Fibroblast of lung (primary cell): ENCODE results near the gene CD48. TPM values are rescaled to one million over a fixed set of nuclear protein-coding genes. Genes with fewer than 3 reads are reported as not detected.

Source experiments
- DNase-seq, 2 donors: peaks; one replicate each; pipeline versions ENCODE4 v3.0.0 to v3.0.0-alpha.2; 2010; ENCODE audit warnings: low read depth in 2 of 2
- H2AFZ ChIP-seq: 2 replicates; pipeline ENCODE4 v1.5.1; 2012; ENCODE audit warnings: low read length, control low read depth, inconsistent platforms
- H3K27ac ChIP-seq: 2 replicates; pipeline ENCODE4 v1.5.1; 2011; ENCODE audit warnings: low read length, control low read depth; ENCODE audit not compliant: insufficient read depth
- H3K27me3 ChIP-seq: 2 replicates; pipeline ENCODE4 v1.5.1; 2011; ENCODE audit warnings: mild to moderate bottlenecking, low read length; ENCODE audit not compliant: control insufficient read depth, insufficient read depth
- H3K36me3 ChIP-seq: 2 replicates; pipeline ENCODE4 v1.5.1; 2011; ENCODE audit warnings: low read length; ENCODE audit not compliant: control insufficient read depth, insufficient read depth
- H3K4me1 ChIP-seq: 2 replicates; pipeline ENCODE4 v1.5.1; 2011; ENCODE audit warnings: low read length; ENCODE audit not compliant: control insufficient read depth, insufficient read depth; ENCODE audit errors: extremely low read depth
- H3K4me2 ChIP-seq: 2 replicates; pipeline ENCODE4 v1.5.1; 2011; ENCODE audit warnings: low read length, control low read depth; ENCODE audit not compliant: insufficient read depth; ENCODE audit errors: extremely low read depth
- H3K4me3 ChIP-seq, 4 experiments: fragments of 200-600 bp in 1 of 4; sonication (generic) in 1 of 4; replicated peaks in 1 of 4; 2 replicates each; pipeline ENCODE4 v1.5.1; 2011 to 2016; ENCODE audit warnings: low read length in 4 of 4, low read depth in 3 of 4, mild to moderate bottlenecking in 3 of 4, control low read depth in 2 of 4, inconsistent platforms in 1 of 4, mixed read lengths in 1 of 4; ENCODE audit not compliant: insufficient read depth in 1 of 4; ENCODE audit errors: control extremely low read depth in 1 of 4
- H3K79me2 ChIP-seq: 2 replicates; pipeline ENCODE4 v1.5.1; 2012; ENCODE audit warnings: mild to moderate bottlenecking, low read length, inconsistent platforms; ENCODE audit not compliant: control insufficient read depth, insufficient read depth
- H3K9ac ChIP-seq: 2 replicates; pipeline ENCODE4 v1.5.1; 2011; ENCODE audit warnings: mild to moderate bottlenecking, low read length, control low read depth; ENCODE audit not compliant: insufficient read depth
- H3K9me3 ChIP-seq: 2 replicates; pipeline ENCODE4 v1.5.1; 2012; ENCODE audit warnings: low read depth, low read length; ENCODE audit not compliant: control insufficient read depth, insufficient read depth
- H4K20me1 ChIP-seq: 2 replicates; pipeline ENCODE4 v1.5.1; 2011; ENCODE audit warnings: low read length; ENCODE audit not compliant: control insufficient read depth, insufficient read depth; ENCODE audit errors: extremely low read depth
- CTCF ChIP-seq, 2 donors: IDR thresholded peaks in 1 of 2; conservative IDR thresholded peaks in 1 of 2; 1 replicate in 1 of 2; 2 replicates in 1 of 2; pipeline ENCODE4 v1.5.1; 2011 to 2012; ENCODE audit warnings: low read length in 2 of 2, control low read depth in 1 of 2, inconsistent platforms in 1 of 2, low read depth in 1 of 2, mild to moderate bottlenecking in 1 of 2
- EZH2 ChIP-seq: IDR thresholded peaks from 2 replicates; pipeline ENCODE4 v1.5.1; 2012; ENCODE audit warnings: low read length, control low read depth, mild to moderate bottlenecking; ENCODE audit errors: missing control alignments
- polyA plus RNA-seq, 2 donors: library from polyadenylated mRNA; depleted of rRNA in 1 of 2; stranded (reverse) in 1 of 2; unstranded in 1 of 2; fragments of >200 nt; gene quantifications; 2 replicates each; pipeline ENCODE4 v1.2.1, GENCODE V29; 2011 to 2012; ENCODE audit warnings: missing spikeins in 1 of 2
- total RNA-seq: library from RNA; depleted of rRNA; stranded (reverse); fragments of >200 nt; gene quantifications from 2 replicates; pipeline ENCODE4 v1.2.1, GENCODE V29; 2014

The CD48 gene
- total and polyA plus RNA-seq, 2 donors (not counting 1 experiment from before 2014, with no cell fraction given) = not detected

- DNase-seq = no peak
- no peak for TF ChIP-seq CTCF (conservative IDR thresholded peaks at IDR 0.05 in 1 of 2, IDR thresholded peaks at IDR 0.05 in 1 of 2; ENCODE audit: low read depth in 1 of 2, low read length in 2 of 2)
- no peak for TF ChIP-seq EZH2
- Histone ChIP-seq H3K27me3 (no peaks in the 10 kb centered on the region), H3K27ac (no peak overlapping the region), H3K4me3 (no peak overlapping the region), H3K36me3 (no peaks in the 10 kb centered on the region), H3K9me3 (no peaks in the 10 kb centered on the region), H3K4me2 (no peak overlapping the region), H3K9ac (no peak overlapping the region), H4K20me1 (no peaks in the 10 kb centered on the region), H2AFZ (no peak overlapping the region), H3K4me1 (no peaks in the 10 kb centered on the region), H3K79me2 (no peaks in the 10 kb centered on the region)
Measured at GRCh38 chr1:160669802-160670201, 41.8 kb downstream of the CD48 start.

DNA sequence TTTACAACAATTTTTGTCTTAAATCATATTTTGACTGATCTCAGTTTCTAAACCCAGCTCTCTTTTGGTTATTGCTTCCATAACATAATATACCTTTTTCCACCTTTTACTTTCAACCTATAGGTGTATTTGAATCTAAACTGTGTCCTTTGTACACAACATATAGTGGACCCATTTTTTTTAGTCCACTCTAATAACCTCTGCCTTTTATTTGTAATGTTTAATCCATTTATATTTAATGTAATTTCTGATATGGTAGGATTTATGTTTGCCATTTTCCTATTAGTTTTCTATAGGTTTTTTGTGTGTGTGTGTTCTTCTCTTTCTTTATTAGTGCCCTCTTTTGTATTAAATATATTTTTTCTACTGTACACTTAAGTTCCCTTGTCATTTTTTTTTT, 42.3 kb downstream of the CD48 start:
- H3K4me2 ChIP-seq = no peak overlapping the region
- TF ChIP-seq CTCF (conservative IDR thresholded peaks at IDR 0.05 in 1 of 2, IDR thresholded peaks at IDR 0.05 in 1 of 2; ENCODE audit: low read depth in 1 of 2, low read length in 2 of 2) (no peak), EZH2 (no peak)

DNA sequence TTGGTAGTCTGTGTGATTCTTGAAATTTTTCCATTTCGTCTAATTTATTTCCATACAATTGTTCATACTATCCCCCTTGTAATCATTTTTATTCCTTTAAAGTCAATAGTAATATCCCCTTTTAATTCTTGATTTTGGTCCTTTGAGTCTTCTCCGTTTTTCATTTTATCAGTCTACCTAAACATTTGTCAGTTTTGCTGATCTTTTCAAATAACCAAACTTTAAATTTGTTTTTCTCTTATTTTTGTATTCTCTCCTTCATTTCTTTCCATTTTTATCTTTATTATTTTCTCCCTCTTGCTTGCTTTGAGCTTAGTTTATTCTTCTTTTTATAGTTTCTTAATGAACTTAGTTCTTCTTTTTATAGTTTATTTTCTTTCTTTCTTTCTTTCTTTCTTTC, 43.7 kb downstream of the CD48 start:
- Histone ChIP-seq H3K4me3 (no peak overlapping the region), H3K27ac (no peak overlapping the region), H3K79me2 (no peaks in the 10 kb centered on the region), H4K20me1 (no peaks in the 10 kb centered on the region), H3K4me1 (no peaks in the 10 kb centered on the region), H3K9me3 (no peaks in the 10 kb centered on the region), H2AFZ (no peak overlapping the region), H3K9ac (no peak overlapping the region), H3K27me3 (no peaks in the 10 kb centered on the region), H3K4me2 (no peak overlapping the region), H3K36me3 (no peaks in the 10 kb centered on the region)
- no peak for TF ChIP-seq EZH2
- TF ChIP-seq CTCF (conservative IDR thresholded peaks at IDR 0.05 in 1 of 2, IDR thresholded peaks at IDR 0.05 in 1 of 2; ENCODE audit: low read depth in 1 of 2, low read length in 2 of 2) = no peak
- DNase-seq = no peak

More for the DNA sequence above, 42.3 kb downstream of the CD48 start:
- Histone ChIP-seq H3K4me1 (no peaks in the 10 kb centered on the region), H3K27me3 (no peaks in the 10 kb centered on the region), H4K20me1 (no peaks in the 10 kb centered on the region), H3K27ac (no peak overlapping the region), H3K9ac (no peak overlapping the region), H3K4me3 (no peak overlapping the region), H3K36me3 (no peaks in the 10 kb centered on the region), H2AFZ (no peak overlapping the region), H3K9me3 (no peaks in the 10 kb centered on the region), H3K79me2 (no peaks in the 10 kb centered on the region)
- DNase-seq = no peak
